ENCODE measurements around the gene LFNG. TPM values are rescaled to one million over a fixed set of nuclear protein-coding genes. Genes with fewer than 3 reads are reported as not detected.

Gene LFNG
- total and polyA plus RNA-seq, 9 of the 15 experiments (the other 6 are each of a cell fraction or from before 2014, with no cell fraction given) = 0.03 to 0.89 (median 0.25) TPM; not detected in 1

GRCh38 chr7:2558629-2559282, 39.2 kb downstream of the LFNG start, which contains the start of gene IQCE (continued):
- TF ChIP-seq ZBTB11 (CRISPR knock-in tag; IDR thresholded peaks at IDR 0.05) (no peak), ZNF263 (CRISPR knock-in tag; IDR thresholded peaks at IDR 0.05; ENCODE audit: borderline replicate concordance) (peak; percentile 83; the same call in 1 of the 2 replicates), CXXC5 (CRISPR knock-in tag; IDR thresholded peaks at IDR 0.05) (peak; percentile 86), MYBL2 (IDR thresholded peaks at IDR 0.05; ENCODE audit: low read depth) (no peak), MYBL2 (CRISPR knock-in tag; IDR thresholded peaks at IDR 0.05; ENCODE audit: borderline replicate concordance) (no peak), BCOR (IDR thresholded peaks at IDR 0.05) (peak; percentile 97), ATF3 (IDR thresholded peaks at IDR 0.05) (no peak), ATF3 (CRISPR knock-in tag; conservative IDR thresholded peaks at IDR 0.05) (0 out of 2 replicates have a peak, but pooled peaks have one; percentile 47), RHOXF2B (CRISPR knock-in tag; conservative IDR thresholded peaks at IDR 0.05) (no peak), PBX2 (CRISPR knock-in tag; IDR thresholded peaks at IDR 0.05; ENCODE audit: low read depth) (no peak), PBX2 (tag; conservative IDR thresholded peaks at IDR 0.05; ENCODE audit: low read depth) (no peak), ZNF197 (CRISPR knock-in tag; IDR thresholded peaks at IDR 0.05; ENCODE audit: low read depth) (no peak), ZBTB33 (CRISPR knock-in tag; IDR thresholded peaks at IDR 0.05) (no peak; the same call in 1 of the 2 replicates), ZNF79 (CRISPR knock-in tag; IDR thresholded peaks at IDR 0.05; ENCODE audit: low read depth) (no peak), ZNF175 (CRISPR knock-in tag; IDR thresholded peaks at IDR 0.05; ENCODE audit: low read depth) (peak; percentile 57; the same call in 1 of the 2 replicates), HLTF (IDR thresholded peaks at IDR 0.05) (no peak), RFX7 (CRISPR knock-in tag; IDR thresholded peaks at IDR 0.05) (no peak)
